ENCODE results near the gene IFITM1. TPM values are rescaled to one million over a fixed set of nuclear protein-coding genes. Genes with fewer than 3 reads are reported as not detected.

Gene IFITM1
- total and polyA plus RNA-seq, 2 of the 4 experiments (the other 2 are of a cell fraction) = 24.2 to 68.9 TPM

GRCh38 chr11:324156-324555 lies 10.3 kb downstream of the IFITM1 start:
- WGBS, 2 experiments (ENCODE audit: extremely low coverage in 2 of 2, insufficient read length in 1 of 2) = no CpG with 5 or more reads among the region's 11 CpGs
- Histone ChIP-seq H4K91ac (ENCODE audit: insufficient read depth, low read depth, low read length) (0 out of 2 replicates have a peak overlapping the region, but pooled peaks have one; percentile 14), H3K27me3 (ENCODE audit: control insufficient read depth, insufficient read depth, low read length) (no peaks in the 10 kb centered on the region), H3K4ac (ENCODE audit: low read depth, low read length) (no peak overlapping the region), H3K9me3 (ENCODE audit: control insufficient read depth, insufficient read depth, low read length) (no peaks in the 10 kb centered on the region), H3K56ac (ENCODE audit: extremely low read depth, insufficient read depth, low read length) (no peak overlapping the region), H3K4me2 (ENCODE audit: low read depth, low read length) (no peak overlapping the region; the same call in 1 of the 2 replicates), H3K79me1 (ENCODE audit: low read depth in 1 of 2, low read length in 2 of 2) (peaks cover 0 to 7% of the 10 kb centered on the region in 2 experiments; a peak in 1 of 4 replicates), H3K9ac (ENCODE audit: low read depth, low read length) (no peak overlapping the region), H3K4me1 (ENCODE audit: control insufficient read depth, insufficient read depth, low read length) (peaks cover 16% of the 10 kb centered on the region), H3K27ac (ENCODE audit: insufficient read depth, low read length) (peak overlapping the region; percentile 12; the same call in 1 of the 2 replicates), H3K4me3 (ENCODE audit: insufficient read depth, low read depth, low read length) (no peak overlapping the region), H4K5ac (ENCODE audit: low read depth, low read length) (peak overlapping the region; percentile 40), H3K14ac (replicated peaks; ENCODE audit: low read depth, low read length) (peak overlapping the region; percentile 42; the same call in 1 of the 2 replicates), H2BK20ac (ENCODE audit: low read depth, low read length) (no peak overlapping the region), H3K18ac (ENCODE audit: low read depth, low read length) (no peak overlapping the region; the same call in 1 of the 2 replicates), H3K9me1 (ENCODE audit: insufficient read depth, low read length) (no peaks in the 10 kb centered on the region), H2AFZ (replicated peaks; ENCODE audit: low read length, poor library complexity) (peak overlapping the region; percentile 19), H3K23ac (ENCODE audit: low read depth, low read length) (no peak overlapping the region), H4K20me1 (ENCODE audit: insufficient read depth, low read length) (0 out of 2 replicates have a peak, but pooled peaks cover 7% of the 10 kb centered on the region), H2AK9ac (replicated peaks; ENCODE audit: low read depth, low read length, poor library complexity) (no peak overlapping the region), H2AK5ac (ENCODE audit: low read depth, low read length) (no peak overlapping the region), H2BK120ac (ENCODE audit: low read depth, low read length) (no peak overlapping the region), H2BK5ac (ENCODE audit: low read depth, low read length, poor library complexity, severe bottlenecking) (no peak overlapping the region), H4K8ac (ENCODE audit: low read depth in 2 of 2, low read length in 2 of 2) (peak overlapping the region in 1 of 2 experiments; percentile 41; a peak in 2 of 4 replicates), H3K36me3 (ENCODE audit: control insufficient read depth, insufficient read depth, low read length) (peaks cover 3% of the 10 kb centered on the region; the same call in 1 of the 2 replicates), H2BK15ac (ENCODE audit: low read depth, low read length) (no peak overlapping the region)
- ChIA-PET CTCF (interaction anchor here (1.0 kb wide), 1 partner anchor 12 kb away, joined by 3 read pairs; no protein-coding TSS in a partner anchor), POLR2A (ENCODE audit: unreplicated experiment) (no interaction called here)
- ATAC-seq (ENCODE audit: low read depth) (no peak), DNase-seq (no peak)
- dilution Hi-C loops (cut with HindIII; ENCODE audit: low sequenced_read_pairs, unreplicated experiment) (no loop called here), in situ Hi-C loops (cut with MboI; ENCODE audit: low sequenced_read_pairs) (no loop called here), intact Hi-C loops (cut with micrococcal nuclease) (no loop called here)
- BruUV-seq (replicated peaks) = no TSS peak
- no peak for TF ChIP-seq CEBPB (IDR thresholded peaks at IDR 0.05; ENCODE audit: low read depth, low read length)
- TF ChIP-seq FOS (IDR thresholded peaks at IDR 0.05; ENCODE audit: low read depth, low read length) = no peak
- no peak for TF ChIP-seq RCOR1 (IDR thresholded peaks at IDR 0.05; ENCODE audit: insufficient replicate concordance, low read length)
- no peak for TF ChIP-seq BHLHE40 (IDR thresholded peaks at IDR 0.05; ENCODE audit: low read depth, low read length)
- TF ChIP-seq POLR2A (IDR thresholded peaks at IDR 0.05; ENCODE audit: low read depth, low read length) = no peak
- TF ChIP-seq, protein P1, sequence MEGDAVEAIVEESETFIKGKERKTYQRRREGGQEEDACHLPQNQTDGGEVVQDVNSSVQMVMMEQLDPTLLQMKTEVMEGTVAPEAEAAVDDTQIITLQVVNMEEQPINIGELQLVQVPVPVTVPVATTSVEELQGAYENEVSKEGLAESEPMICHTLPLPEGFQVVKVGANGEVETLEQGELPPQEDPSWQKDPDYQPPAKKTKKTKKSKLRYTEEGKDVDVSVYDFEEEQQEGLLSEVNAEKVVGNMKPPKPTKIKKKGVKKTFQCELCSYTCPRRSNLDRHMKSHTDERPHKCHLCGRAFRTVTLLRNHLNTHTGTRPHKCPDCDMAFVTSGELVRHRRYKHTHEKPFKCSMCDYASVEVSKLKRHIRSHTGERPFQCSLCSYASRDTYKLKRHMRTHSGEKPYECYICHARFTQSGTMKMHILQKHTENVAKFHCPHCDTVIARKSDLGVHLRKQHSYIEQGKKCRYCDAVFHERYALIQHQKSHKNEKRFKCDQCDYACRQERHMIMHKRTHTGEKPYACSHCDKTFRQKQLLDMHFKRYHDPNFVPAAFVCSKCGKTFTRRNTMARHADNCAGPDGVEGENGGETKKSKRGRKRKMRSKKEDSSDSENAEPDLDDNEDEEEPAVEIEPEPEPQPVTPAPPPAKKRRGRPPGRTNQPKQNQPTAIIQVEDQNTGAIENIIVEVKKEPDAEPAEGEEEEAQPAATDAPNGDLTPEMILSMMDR (conservative IDR thresholded peaks at IDR 0.05; ENCODE audit: low read depth, low read length) = no peak
- no peak for TF ChIP-seq MAFK (IDR thresholded peaks at IDR 0.05; ENCODE audit: low read depth, low read length)
- TF ChIP-seq CHD1 (IDR thresholded peaks at IDR 0.05; ENCODE audit: low read depth, low read length) = no peak
- no peak for TF ChIP-seq SMC3 (IDR thresholded peaks at IDR 0.05; ENCODE audit: low read depth, low read length)

Measured in IMR-90 (cell line).